ENCODE measurements around the gene KCNMB2. TPM values are rescaled to one million over a fixed set of nuclear protein-coding genes. Genes with fewer than 3 reads are reported as not detected.

The KCNMB2 gene
- polyA plus RNA-seq, 3 donors: not detected

- H3K36me3 ChIP-seq (replicated peaks in 1 of 2; ENCODE audit: control insufficient read depth in 1 of 2, insufficient read depth in 2 of 2, low read length in 2 of 2): no peaks in the 10 kb centered on the region
- peaks cover under 1 to 29% (median 7%) of the 10 kb centered on the region in 7 donors for H3K9me3 Mint-ChIP-seq
- no peaks in the 10 kb centered on the region for H3K27me3 ChIP-seq (ENCODE audit: control insufficient read depth in 2 of 2, insufficient read depth in 2 of 2, low read length in 2 of 2)
- H2AFZ ChIP-seq (ENCODE audit: insufficient read depth, low read depth, low read length, poor library complexity, severe bottlenecking): no peak overlapping the region
- no peaks in the 10 kb centered on the region for H3K79me2 ChIP-seq (ENCODE audit: insufficient read depth, low read length)
- DNase-seq: no peak
- H3K4me1 Mint-ChIP-seq: no peaks in the 10 kb centered on the region
- H3K27ac ChIP-seq (ENCODE audit: low read depth in 1 of 2, low read length in 2 of 2): no peak overlapping the region
- no peak overlapping the region for H3K4me3 ChIP-seq (replicated peaks in 1 of 3; ENCODE audit: low read depth in 2 of 3, low read length in 3 of 3)
- H3K4me3 Mint-ChIP-seq: no peak overlapping the region
- H3K36me3 Mint-ChIP-seq: no peaks in the 10 kb centered on the region
- intact Hi-C loops (cut with micrococcal nuclease): no loop called here
- H3K4me2 ChIP-seq (replicated peaks; ENCODE audit: extremely low read depth, low read length, poor library complexity, severe bottlenecking): no peak overlapping the region
- TF ChIP-seq CTCF (IDR thresholded peaks at IDR 0.05): no peak
- no peaks in the 10 kb centered on the region for H3K4me1 ChIP-seq (ENCODE audit: control insufficient read depth in 1 of 2, insufficient read depth in 2 of 2, low read length in 2 of 2)
- H4K20me1 ChIP-seq (ENCODE audit: insufficient read depth, low read length): no peaks in the 10 kb centered on the region
- H3K9ac ChIP-seq (ENCODE audit: insufficient read depth, low read length, poor library complexity, severe bottlenecking): no peak overlapping the region
- peaks cover 4 to 6% of the 10 kb centered on the region in 2 donors for H3K9me3 ChIP-seq (replicated peaks in 1 of 2; ENCODE audit: control insufficient read depth in 1 of 2, insufficient read depth in 1 of 2, low read length in 2 of 2)
- H3K27me3 Mint-ChIP-seq (ENCODE audit: low read depth in 3 of 3): peaks cover 0 to 2% (median 0%) of the 10 kb centered on the region in 3 donors
- H3K27ac Mint-ChIP-seq: no peak overlapping the region
- WGBS (ENCODE audit: insufficient coverage): 92% methylated on average over 5 of the region's 9 CpGs
Measured at GRCh38 chr3:178500631-178501030, 35.6 kb upstream of the KCNMB2 start.

DNA sequence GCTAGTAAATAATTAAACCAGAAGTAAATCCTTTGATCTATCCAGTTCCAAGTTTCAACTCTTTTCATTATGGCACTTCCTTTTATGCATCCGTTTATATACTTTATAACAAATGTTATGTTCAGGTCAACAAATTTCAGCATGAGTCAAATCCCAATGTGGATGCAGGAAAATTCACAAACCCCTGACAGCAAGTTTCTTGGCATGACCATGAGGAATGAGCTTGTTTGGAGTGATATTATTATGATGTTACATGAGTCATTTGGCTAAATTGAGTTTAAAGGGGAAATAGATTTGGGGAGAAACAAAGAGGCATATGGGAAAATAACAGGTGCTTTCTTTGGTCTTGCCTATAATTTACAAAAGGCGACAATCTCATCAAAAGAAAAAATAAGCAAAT is 32.1 kb upstream of the KCNMB2 start:
- Histone ChIP-seq H3K79me2 (ENCODE audit: insufficient read depth, low read length) (no peaks in the 10 kb centered on the region), H3K36me3 (replicated peaks in 1 of 2; ENCODE audit: control insufficient read depth in 1 of 2, insufficient read depth in 2 of 2, low read length in 2 of 2) (no peaks in the 10 kb centered on the region), H3K27me3 (ENCODE audit: control insufficient read depth in 2 of 2, insufficient read depth in 2 of 2, low read length in 2 of 2) (no peaks in the 10 kb centered on the region), H4K20me1 (ENCODE audit: insufficient read depth, low read length) (no peaks in the 10 kb centered on the region), H3K4me3 (replicated peaks in 1 of 3; ENCODE audit: low read depth in 2 of 3, low read length in 3 of 3) (no peak overlapping the region), H3K9ac (ENCODE audit: insufficient read depth, low read length, poor library complexity, severe bottlenecking) (no peak overlapping the region), H3K4me2 (replicated peaks; ENCODE audit: extremely low read depth, low read length, poor library complexity, severe bottlenecking) (no peak overlapping the region), H3K27ac (ENCODE audit: low read depth in 1 of 2, low read length in 2 of 2) (no peak overlapping the region), H3K4me1 (ENCODE audit: control insufficient read depth in 1 of 2, insufficient read depth in 2 of 2, low read length in 2 of 2) (no peaks in the 10 kb centered on the region), H2AFZ (ENCODE audit: insufficient read depth, low read depth, low read length, poor library complexity, severe bottlenecking) (no peak overlapping the region), H3K9me3 (replicated peaks in 1 of 2; ENCODE audit: control insufficient read depth in 1 of 2, insufficient read depth in 1 of 2, low read length in 2 of 2) (peaks cover 2 to 3% of the 10 kb centered on the region in 2 donors)
- intact Hi-C loops (cut with micrococcal nuclease): no loop called here
- no peak for TF ChIP-seq CTCF (IDR thresholded peaks at IDR 0.05)
- H3K27me3 Mint-ChIP-seq (ENCODE audit: low read depth in 3 of 3): no peaks in the 10 kb centered on the region
- DNase-seq: no peak
- no peak overlapping the region for H3K4me3 Mint-ChIP-seq
- peaks cover 2 to 17% (median 3%) of the 10 kb centered on the region in 7 donors for H3K9me3 Mint-ChIP-seq
- WGBS (ENCODE audit: insufficient coverage): no CpG with 5 or more reads among the region's 2 CpGs
- no peaks in the 10 kb centered on the region for H3K4me1 Mint-ChIP-seq
- no peak overlapping the region for H3K27ac Mint-ChIP-seq
- H3K36me3 Mint-ChIP-seq: no peaks in the 10 kb centered on the region
